Gastroesophageal sphincter (tissue), 3 donors: Measurements from ENCODE around the gene FAM204A.

Experiments used
- CTCF ChIP-seq, 4 experiments: fragments of 200-600 bp in 2 of 4; fragments of 450-650 bp in 2 of 4; sonication (generic) in 1 of 4; IDR thresholded peaks; one replicate each; pipeline ENCODE4 v1.5.1; 2017 to 2019; ENCODE audit warnings: antibody characterized with exemption in 4 of 4, mild to moderate bottlenecking in 2 of 4, moderate library complexity in 2 of 4
- EP300 ChIP-seq: sonication (generic); formaldehyde crosslinking; IDR thresholded peaks from one replicate; pipeline ENCODE4 v1.6.1; 2017; ENCODE audit warnings: antibody characterized with exemption, mild to moderate bottlenecking
- POLR2AphosphoS5 ChIP-seq: sonication (generic); formaldehyde crosslinking; IDR thresholded peaks from one replicate; pipeline ENCODE4 v1.6.1; 2017; ENCODE audit warnings: antibody characterized with exemption

DNA sequence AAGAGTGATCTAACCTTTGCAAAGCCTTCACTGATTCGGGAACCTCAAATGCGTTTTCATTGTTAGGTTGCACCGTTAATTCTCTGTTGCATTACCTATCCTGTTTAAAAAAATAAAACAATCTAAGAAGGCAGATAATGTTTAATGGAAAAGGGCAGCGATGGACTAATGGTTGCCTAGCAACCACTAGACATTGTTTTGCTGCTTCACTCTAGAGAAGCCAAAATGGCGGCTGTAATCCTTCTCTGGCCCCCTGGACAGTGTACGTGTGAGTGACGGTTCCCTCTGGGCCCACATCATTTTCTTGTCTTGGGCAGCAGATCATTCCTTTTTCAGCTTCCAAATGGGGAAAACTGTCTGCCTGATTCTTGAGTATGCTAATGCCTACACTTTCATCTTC is 43.3 kb downstream of the FAM204A start:
- TF ChIP-seq CTCF (IDR thresholded peaks at IDR 0.05) (no peak), POLR2AphosphoS5 (no peak), EP300 (no peak)
